ENCODE data around the gene COL15A1.
"Not testable (repeated sequence)": the region's sequence is repeated elsewhere in the genome, so short reads cannot be mapped to it uniquely, and the experiment has no call there.

COL15A1 gene

GRCh38 chr9:98995971-98996504 lies 52.3 kb downstream of the COL15A1 start:
- peak in 1 of 2 experiments; percentile 2 for DNase-seq

- DNase-seq = peak in 1 of 2 experiments; percentile 2
Measured at GRCh38 chr9:98997604-98998003, 53.9 kb downstream of the COL15A1 start.

- peak; percentile 72 to 81 for DNase-seq
Measured at GRCh38 chr9:98998441-98999151, 54.9 kb downstream of the COL15A1 start.

DNA sequence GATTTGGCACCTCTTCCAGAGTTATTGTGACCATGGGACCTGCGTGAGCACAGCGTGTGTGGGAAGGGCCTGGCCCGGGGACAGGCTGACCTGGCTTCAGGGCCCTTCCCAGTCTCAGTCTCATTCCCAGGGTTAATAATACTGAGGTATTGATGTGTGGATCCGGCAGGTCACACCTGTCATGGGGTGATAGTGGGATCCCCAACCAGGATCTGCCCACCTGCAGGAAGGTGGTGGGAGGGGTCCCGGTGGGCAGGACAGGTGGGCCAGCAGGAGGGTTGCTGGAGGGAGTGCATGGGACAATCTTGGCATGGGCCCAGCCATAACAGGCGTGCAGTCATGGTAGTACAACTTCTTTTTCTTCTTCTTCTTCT lies 55.4 kb downstream of the COL15A1 start:
- no peak for DNase-seq

GRCh38 chr9:99000476-99001395 lies 57.0 kb downstream of the COL15A1 start:
- DNase-seq = peak; percentile 49 to 62

- DNase-seq = no peak
Measured at GRCh38 chr9:99001892-99002291, 58.2 kb downstream of the COL15A1 start.

- DNase-seq = no peak
Measured at GRCh38 chr9:99002706-99003105, 59.0 kb downstream of the COL15A1 start.

DNA sequence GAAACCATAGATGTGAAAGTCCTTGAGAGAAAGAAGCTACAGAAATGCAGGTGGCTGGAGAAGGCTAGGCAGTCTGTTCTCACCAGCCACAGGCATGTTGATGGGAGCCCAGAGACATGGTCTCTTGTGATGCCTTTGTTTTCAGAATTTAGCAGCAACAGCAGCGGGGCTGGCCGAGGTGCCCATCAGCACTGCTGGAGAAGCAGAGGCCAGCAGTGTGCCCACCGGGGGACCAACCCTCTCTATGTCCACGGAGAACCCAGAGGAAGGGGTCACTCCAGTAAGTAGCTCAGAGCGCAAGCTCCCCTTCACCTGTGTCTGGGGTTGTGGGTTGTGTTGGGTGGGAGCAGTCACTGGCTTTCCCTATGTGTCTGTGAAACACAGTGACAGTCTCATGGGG lies 59.6 kb downstream of the COL15A1 start:
- no peak for DNase-seq

DNA sequence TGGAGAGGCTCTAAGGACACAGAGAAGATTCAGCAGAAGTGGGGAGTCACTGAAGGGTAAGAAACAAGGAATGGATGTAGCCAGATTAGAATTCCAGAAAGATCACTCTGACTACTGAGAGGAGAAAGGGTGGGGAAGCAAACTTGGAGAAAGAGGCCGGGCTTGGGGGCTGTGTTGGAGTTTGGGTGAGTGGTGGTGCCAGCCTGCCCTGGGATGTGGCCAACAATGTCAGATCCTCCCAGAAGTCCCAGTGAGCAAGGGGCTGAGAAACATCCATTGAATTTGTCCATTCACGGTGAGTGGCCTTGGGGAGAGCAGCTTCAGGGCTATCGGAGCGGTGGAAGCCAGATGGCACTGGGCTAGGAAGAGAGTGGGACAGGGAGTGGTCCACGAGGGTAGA lies 60.4 kb downstream of the COL15A1 start:
- DNase-seq = no peak

DNA sequence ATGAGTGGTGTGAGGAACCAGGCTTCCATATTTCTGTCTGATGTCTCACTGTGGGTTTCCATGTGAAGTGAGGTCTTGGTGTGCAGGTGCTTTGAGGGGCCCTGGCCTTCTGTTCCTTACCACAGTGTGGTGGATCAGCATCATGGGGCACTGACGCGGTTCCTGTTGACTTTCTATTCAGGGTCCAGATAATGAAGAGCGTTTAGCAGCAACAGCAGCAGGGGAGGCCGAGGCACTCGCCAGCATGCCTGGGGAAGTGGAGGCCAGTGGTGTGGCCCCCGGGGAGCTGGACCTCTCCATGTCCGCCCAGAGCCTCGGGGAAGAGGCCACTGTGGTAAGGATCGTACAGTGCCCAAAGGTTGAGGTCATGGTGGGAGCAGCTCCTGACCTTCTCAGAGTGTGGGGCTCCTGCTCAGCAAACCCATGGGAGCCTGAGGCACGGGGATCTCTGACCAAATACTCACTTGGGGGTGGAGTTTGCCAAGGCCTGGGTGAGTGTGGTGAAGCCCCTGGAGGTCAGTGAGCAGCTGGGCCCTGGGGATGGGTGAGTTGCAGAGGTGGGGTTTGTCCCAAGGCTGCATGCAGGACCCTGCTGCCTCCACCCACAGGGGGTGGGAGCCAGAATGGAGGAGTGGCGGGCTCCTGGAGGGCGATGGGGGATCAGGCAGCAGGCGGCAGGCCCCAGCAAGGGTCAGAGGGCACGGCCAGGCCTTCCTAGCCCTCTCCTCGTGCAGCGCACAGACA lies 61.2 kb downstream of the COL15A1 start:
- no peak for DNase-seq

DNA sequence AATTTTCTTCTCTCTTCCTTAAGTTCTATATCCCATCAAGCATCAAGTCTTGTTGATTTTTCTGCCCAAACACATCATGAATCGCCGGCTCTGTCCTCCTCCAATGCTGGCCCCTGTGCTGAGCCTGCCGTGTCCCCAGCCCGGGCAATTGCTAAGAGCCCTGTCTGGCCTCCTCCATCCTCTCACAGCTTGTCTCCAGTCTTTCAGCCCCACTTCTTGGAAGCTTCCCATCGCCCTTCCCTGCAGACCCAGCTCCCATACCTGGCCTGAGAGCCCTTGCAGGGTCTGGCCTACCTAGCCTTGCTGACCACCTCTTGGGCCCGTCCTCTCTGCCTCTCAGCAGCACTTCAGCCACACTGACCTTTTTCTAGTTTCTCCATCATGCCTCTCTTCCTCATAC lies 61.9 kb downstream of the COL15A1 start:
- no peak for DNase-seq

DNA sequence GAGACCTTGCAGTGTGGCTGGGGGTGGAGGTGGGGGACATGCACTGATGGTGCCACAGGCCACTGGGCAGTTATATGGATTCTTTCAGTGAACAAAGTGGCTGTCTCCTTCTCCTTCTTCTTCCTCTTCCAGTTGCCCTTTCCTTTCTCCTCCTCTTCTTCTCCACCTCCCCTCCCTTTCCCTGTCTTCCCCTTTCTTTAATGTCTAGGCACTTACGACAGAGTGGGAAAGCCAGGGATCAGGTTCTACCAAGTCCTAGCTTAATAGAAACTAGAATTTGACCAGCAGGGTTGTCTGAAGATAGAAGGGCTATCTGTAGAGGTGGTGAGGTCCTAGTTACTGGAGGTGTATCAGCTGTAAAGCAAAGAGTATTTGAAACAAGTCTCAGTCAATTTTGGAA lies 62.8 kb downstream of the COL15A1 start:
- no peak for DNase-seq

DNA sequence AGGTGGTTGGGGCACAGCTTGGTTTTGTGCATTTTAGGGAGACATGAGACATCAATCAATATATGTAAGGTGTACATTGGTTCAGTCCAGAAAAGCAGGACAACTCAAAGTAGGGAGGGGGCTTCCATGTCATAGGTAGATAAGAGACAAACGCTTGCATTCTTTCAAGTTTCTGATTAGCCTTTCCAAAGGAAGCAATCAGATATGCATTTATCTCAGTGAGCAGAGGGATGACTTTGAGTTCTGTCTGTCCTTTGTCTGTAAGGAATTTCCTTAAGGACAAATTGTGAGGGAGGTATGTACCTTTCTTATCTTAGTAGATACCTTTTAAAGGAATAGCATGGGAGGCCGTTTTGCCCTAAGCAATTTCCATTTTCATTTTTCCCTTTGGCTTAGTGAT lies 63.3 kb downstream of the COL15A1 start:
- no peak for DNase-seq

DNA sequence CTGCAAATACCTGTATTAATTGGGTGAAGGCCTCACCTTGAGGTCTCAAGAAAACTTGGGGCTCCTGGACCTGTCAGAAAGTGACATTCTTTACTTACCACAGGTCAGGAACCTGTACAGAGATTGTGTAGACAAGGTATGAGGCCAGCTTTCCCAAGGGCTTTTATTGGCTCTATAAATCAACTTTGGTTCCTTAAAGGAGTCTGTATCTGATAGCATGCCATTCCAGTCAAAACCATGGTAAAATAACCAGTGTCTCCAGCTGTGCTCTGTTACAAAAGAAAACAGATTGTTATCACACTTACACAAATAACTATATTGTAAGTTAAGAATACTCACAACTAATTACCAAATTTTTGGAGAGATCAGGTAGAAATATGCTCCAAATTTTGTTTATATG lies 64.5 kb downstream of the COL15A1 start:
- no peak for DNase-seq

- not testable (repeated sequence) for DNase-seq
Measured at GRCh38 chr9:99010393-99010792, 66.7 kb downstream of the COL15A1 start.

DNA sequence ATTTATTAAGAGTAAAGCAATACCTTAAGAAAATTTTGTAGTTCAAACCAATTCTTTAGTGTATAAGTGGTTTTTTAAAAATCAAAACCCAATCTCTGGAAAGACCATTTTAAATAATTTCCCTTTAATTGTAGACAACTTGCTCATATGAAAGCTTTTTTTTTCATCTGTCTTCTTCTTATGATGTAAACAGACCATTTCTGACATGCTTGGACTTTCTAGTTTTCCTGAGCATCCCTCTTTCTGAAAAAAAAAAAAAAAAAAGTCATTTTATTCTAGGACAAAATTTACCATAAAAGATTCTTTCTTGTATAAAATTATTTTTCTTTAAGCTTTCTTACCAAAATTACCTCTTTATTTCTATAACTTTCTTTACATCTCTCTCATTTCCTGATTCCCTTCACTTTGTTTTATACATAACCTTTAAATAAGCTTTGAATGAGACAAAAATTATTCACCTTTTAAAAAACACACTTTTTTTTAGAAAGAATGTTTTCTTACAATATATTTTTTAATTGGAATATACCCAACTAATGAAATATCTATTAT lies 67.5 kb downstream of the COL15A1 start:
- DNase-seq = no peak

- DNase-seq = peak in 1 of 2 experiments; percentile 10
Measured at GRCh38 chr9:99012957-99013512, 69.3 kb downstream of the COL15A1 start.

GRCh38 chr9:99013550-99013949 lies 69.8 kb downstream of the COL15A1 start:
- peak in 1 of 2 experiments; percentile 25 for DNase-seq

DNA sequence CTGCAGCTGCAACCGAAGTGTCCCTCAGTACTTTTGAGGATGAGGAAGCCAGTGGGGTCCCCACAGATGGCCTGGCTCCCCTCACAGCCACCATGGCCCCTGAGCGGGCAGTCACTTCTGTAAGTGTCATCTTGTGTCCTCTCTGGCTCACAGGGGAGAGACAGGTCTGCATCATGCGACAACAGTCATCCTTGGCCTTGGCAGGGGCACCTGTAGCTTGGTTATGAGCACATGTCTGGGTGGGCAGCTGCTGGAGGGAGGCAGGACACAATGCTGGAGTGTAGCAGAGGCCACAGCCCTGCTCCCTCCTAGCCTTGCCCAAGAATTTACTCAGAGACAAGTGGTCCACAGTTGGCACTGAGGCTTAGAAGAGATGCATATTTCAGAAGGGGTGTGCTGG lies 71.7 kb downstream of the COL15A1 start:
- DNase-seq = peak in 1 of 2 experiments; percentile 0

DNA sequence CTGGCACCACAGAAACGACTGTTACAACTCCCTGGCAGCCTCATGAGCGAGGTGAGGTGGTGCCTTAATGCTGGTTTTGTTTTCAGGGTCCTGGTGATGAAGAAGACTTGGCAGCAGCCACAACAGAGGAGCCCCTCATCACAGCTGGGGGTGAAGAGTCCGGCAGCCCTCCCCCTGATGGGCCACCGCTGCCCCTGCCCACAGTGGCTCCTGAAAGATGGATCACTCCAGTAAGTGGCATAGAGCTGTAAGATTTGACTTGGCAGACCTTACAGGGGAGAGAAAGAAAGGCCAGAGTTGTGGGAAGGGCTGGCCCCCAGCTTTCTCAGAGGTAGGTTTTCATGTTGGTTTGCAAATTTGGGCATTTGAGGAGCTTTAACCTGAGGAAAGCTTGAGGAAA lies 72.2 kb downstream of the COL15A1 start:
- DNase-seq = peak in 1 of 2 experiments; percentile 0

- peak in 1 of 2 experiments; percentile 1 for DNase-seq
Measured at GRCh38 chr9:99016681-99017387, 73.1 kb downstream of the COL15A1 start.

DNA sequence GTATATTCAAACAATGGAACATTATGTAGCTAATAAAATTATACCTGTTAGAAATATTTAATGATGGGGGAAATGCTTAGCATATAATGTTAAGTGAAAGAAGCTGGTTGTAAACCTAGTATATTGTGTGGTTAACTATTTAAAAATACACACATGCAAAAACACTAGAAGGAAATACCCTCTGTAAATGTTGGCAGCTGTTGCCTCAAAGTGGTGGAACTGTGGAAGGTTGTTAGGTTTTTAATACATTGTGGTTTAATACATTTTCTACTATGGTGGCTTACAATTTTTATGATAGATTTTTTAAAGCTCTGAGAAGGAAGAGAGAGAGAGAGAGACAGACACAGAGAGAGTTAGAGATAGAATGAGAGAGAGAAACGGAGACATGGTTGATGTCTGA lies 74.9 kb downstream of the COL15A1 start:
- DNase-seq = no peak
